Esophagus muscularis mucosa (tissue), 3 donors: ENCODE data around the gene MARF1.

Source experiments
- CTCF ChIP-seq, 3 experiments: fragments of 200-600 bp in 2 of 3; fragments of 450-650 bp in 1 of 3; sonication (generic) in 2 of 3; IDR thresholded peaks; one replicate each; pipeline ENCODE4 v1.5.1; 2017 to 2019; ENCODE audit warnings: antibody characterized with exemption in 3 of 3, mild to moderate bottlenecking in 2 of 3, moderate library complexity in 1 of 3
- POLR2A ChIP-seq: fragments of 450-650 bp; IDR thresholded peaks from one replicate; pipeline ENCODE4 v1.6.1; 2017; ENCODE audit warnings: antibody characterized with exemption, moderate library complexity, mild to moderate bottlenecking, low read depth
- POLR2AphosphoS5 ChIP-seq, 2 donors: sonication (generic); formaldehyde crosslinking; IDR thresholded peaks; one replicate each; pipeline ENCODE4 v1.6.1; 2017; ENCODE audit warnings: antibody characterized with exemption in 2 of 2

- TF ChIP-seq POLR2AphosphoS5 (IDR thresholded peaks at IDR 0.05), result no peak
- no peak for TF ChIP-seq CTCF (IDR thresholded peaks at IDR 0.05)
- no peak for TF ChIP-seq POLR2A
Observed at GRCh38 chr16:15567823-15568222, 75.1 kb downstream of the MARF1 start.
